Measurements from ENCODE around the gene STAT5B. TPM values are rescaled to one million over a fixed set of nuclear protein-coding genes. Genes with fewer than 3 reads are reported as not detected.
A peak's percentile ranks its signal among the peaks of the same experiment; 100 is the strongest.

The STAT5B gene
- total and polyA plus RNA-seq, 2 of the 13 experiments (the other 11 are each of a cell fraction or from before 2014, with no cell fraction given) = 21.0 to 42.8 TPM

DNA sequence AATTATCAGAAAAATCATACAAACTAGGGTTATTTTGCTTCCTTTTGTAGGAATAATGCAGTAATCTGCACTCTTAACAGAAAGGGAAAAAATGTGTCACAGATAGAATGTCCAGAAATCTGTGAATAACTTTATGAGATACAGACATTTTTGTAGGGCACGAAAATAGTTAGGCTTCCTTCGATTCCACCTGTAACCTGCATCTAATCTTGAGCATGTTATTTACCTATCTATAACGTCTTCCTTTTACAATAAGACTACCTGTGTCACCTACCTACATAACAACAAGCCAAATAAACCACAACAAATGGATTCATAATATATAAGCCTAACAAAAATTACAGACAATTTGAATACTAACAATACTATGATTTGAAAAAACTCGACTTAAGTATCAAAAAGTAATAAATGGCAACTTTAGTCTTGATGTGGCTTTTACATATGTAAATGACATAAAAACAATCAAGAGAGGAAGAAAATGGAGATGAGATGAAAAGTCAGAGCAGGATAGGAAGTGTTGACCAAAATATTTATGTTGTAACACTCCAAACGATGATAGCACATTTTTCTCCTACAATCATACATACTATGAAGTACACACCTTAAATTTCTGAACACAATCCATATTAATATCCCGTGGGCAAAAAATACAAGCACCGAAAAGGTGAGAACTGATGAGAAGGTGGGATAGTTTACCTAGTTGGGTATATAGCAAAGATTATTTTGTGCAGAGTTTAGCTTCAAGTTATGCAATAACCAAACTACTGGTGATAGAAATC is 2.5 kb downstream of the STAT5B start:
- intact Hi-C loops (cut with micrococcal nuclease; ENCODE audit: unreplicated experiment) (no loop called here), in situ Hi-C loops (cut with HindIII; ENCODE audit: extremely low pct_ligation_motif_present, low pct_unique_long_range_greater_than_20kb) (no loop called here)
- Histone ChIP-seq H3K27me3 (ENCODE audit: control insufficient read depth in 1 of 2, insufficient read depth in 2 of 2, low read length in 2 of 2) (no peaks in the 10 kb centered on the region; a peak in 1 of 5 replicates), H3K4me1 (ENCODE audit: insufficient read depth, low read length) (peaks cover 81% of the 10 kb centered on the region), H3K27ac (ENCODE audit: extremely low read length, insufficient read depth, low read length) (no peak overlapping the region), H3K9me3 (ENCODE audit: low read length) (no peaks in the 10 kb centered on the region), H3K9ac (ENCODE audit: insufficient read depth, low read depth, low read length) (no peak overlapping the region), H3K4me3 (replicated peaks in 1 of 3; ENCODE audit: insufficient read depth in 1 of 3, low read depth in 2 of 3, low read length in 3 of 3) (no peak overlapping the region), H2AFZ (ENCODE audit: low read length) (no peak overlapping the region), H4K20me1 (ENCODE audit: insufficient read depth, low read length) (no peaks in the 10 kb centered on the region; the same call in 1 of the 2 replicates), H3K79me2 (ENCODE audit: insufficient read depth, low read length) (peaks cover 65% of the 10 kb centered on the region), H3K4me2 (ENCODE audit: low read depth, low read length) (peak overlapping the region; percentile 76), H3K36me3 (replicated peaks in 1 of 2; ENCODE audit: control insufficient read depth in 1 of 2, insufficient read depth in 2 of 2, low read length in 2 of 2) (no peaks in the 10 kb centered on the region)
- TF ChIP-seq, protein P1, sequence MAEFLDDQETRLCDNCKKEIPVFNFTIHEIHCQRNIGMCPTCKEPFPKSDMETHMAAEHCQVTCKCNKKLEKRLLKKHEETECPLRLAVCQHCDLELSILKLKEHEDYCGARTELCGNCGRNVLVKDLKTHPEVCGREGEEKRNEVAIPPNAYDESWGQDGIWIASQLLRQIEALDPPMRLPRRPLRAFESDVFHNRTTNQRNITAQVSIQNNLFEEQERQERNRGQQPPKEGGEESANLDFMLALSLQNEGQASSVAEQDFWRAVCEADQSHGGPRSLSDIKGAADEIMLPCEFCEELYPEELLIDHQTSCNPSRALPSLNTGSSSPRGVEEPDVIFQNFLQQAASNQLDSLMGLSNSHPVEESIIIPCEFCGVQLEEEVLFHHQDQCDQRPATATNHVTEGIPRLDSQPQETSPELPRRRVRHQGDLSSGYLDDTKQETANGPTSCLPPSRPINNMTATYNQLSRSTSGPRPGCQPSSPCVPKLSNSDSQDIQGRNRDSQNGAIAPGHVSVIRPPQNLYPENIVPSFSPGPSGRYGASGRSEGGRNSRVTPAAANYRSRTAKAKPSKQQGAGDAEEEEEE (CRISPR knock-in tag; IDR thresholded peaks at IDR 0.05; ENCODE audit: borderline replicate concordance) = no peak
- TF ChIP-seq RFXANK (CRISPR knock-in tag; IDR thresholded peaks at IDR 0.05) = no peak
- TF ChIP-seq, protein P2, sequence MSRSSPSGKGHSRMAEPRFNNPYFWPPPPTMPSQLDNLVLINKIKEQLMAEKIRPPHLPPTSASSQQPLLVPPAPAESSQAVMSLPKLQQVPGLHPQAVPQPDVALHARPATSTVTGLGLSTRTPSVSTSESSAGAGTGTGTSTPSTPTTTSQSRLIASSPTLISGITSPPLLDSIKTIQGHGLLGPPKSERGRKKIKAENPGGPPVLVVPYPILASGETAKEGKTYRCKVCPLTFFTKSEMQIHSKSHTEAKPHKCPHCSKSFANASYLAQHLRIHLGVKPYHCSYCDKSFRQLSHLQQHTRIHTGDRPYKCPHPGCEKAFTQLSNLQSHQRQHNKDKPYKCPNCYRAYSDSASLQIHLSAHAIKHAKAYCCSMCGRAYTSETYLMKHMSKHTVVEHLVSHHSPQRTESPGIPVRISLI (CRISPR knock-in tag; IDR thresholded peaks at IDR 0.05; ENCODE audit: borderline replicate concordance) = peak; percentile 23; the same call in 1 of the 2 replicates
- WGBS (ENCODE audit: low lambda C conversion rate) = 81% methylated on average over 7 of the region's 7 CpGs
- DNase-seq (ENCODE audit: low spot score) (no peak), FAIRE-seq (no peak), ATAC-seq (no peak)
- ChIA-PET POLR2A (interaction anchor here (0.7 to 3.6 kb wide), 2 partner anchors 26 to 149 kb away, joined by 3 to 20 read pairs; partner anchors contain the start of gene CAVIN1), CTCF (ENCODE audit: low intra/inter-chr PET ratio, low total read pairs) (no interaction called here)
- no TSS peak for BruUV-seq (replicated peaks)
